Brain microvascular endothelial cell (primary cell): ENCODE results near the gene CFB.

Source experiments
- DNase-seq: peaks from one replicate; pipeline ENCODE4 v3.0.0-alpha.2; 2020
- H3K27ac ChIP-seq: fragments of 250-450 bp; sonication (Bioruptor Pico); 2 replicates; pipeline ENCODE4 v1.5.1; 2020; ENCODE audit warnings: mild to moderate bottlenecking, moderate library complexity
- H3K27me3 ChIP-seq: fragments of 250-450 bp; sonication (Bioruptor Pico); replicated peaks from 2 replicates; pipeline ENCODE4 v1.5.1; 2020; ENCODE audit warnings: mild to moderate bottlenecking
- H3K36me3 ChIP-seq: fragments of 250-450 bp; sonication (Bioruptor Pico); replicated peaks from 2 replicates; pipeline ENCODE4 v1.5.1; 2020; ENCODE audit warnings: mild to moderate bottlenecking
- H3K4me3 ChIP-seq: 2 replicates; pipeline ENCODE4 v1.5.1; 2011; ENCODE audit warnings: low read depth, mild to moderate bottlenecking, control low read depth, low read length, moderate library complexity
- CTCF ChIP-seq: IDR thresholded peaks from 2 replicates; pipeline ENCODE4 v1.5.1; 2011; ENCODE audit warnings: low read depth, mild to moderate bottlenecking, moderate library complexity, low read length, control low read depth, inconsistent platforms; ENCODE audit errors: missing control alignments
- in situ Hi-C: cut with HindIII; loops from 2 replicates; pipeline ENCODE4 v1.10.0; 2017; ENCODE audit warnings: low sequenced_read_pairs, low pct_ligation_motif_present

The CFB gene

DNA sequence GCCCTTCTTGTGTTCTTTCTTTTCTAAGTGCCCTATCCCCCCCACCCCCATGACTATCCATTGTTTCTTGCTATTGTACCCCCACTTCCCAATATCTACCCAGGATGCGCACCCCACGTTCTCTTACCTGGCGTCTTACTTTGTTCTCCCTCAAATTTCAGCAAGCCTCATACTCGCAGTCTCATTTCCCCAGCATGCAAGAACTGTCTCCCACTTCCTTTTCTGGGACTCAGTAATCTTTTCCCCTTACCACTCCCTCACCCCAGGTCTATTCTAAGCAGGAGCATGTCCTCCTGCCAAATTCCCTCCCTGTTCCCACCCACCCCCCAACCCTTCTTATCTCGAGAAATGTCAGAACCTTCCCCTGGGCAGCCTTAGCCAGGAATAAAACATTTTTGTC lies 46.7 kb upstream of the CFB start:
- H3K27me3 ChIP-seq: no peaks in the 10 kb centered on the region
- in situ Hi-C loops: no loop called here
- no peak overlapping the region for H3K27ac ChIP-seq
- no peak for TF ChIP-seq CTCF
- no peak for DNase-seq
- no peak overlapping the region for H3K4me3 ChIP-seq
- H3K36me3 ChIP-seq: no peaks in the 10 kb centered on the region

DNA sequence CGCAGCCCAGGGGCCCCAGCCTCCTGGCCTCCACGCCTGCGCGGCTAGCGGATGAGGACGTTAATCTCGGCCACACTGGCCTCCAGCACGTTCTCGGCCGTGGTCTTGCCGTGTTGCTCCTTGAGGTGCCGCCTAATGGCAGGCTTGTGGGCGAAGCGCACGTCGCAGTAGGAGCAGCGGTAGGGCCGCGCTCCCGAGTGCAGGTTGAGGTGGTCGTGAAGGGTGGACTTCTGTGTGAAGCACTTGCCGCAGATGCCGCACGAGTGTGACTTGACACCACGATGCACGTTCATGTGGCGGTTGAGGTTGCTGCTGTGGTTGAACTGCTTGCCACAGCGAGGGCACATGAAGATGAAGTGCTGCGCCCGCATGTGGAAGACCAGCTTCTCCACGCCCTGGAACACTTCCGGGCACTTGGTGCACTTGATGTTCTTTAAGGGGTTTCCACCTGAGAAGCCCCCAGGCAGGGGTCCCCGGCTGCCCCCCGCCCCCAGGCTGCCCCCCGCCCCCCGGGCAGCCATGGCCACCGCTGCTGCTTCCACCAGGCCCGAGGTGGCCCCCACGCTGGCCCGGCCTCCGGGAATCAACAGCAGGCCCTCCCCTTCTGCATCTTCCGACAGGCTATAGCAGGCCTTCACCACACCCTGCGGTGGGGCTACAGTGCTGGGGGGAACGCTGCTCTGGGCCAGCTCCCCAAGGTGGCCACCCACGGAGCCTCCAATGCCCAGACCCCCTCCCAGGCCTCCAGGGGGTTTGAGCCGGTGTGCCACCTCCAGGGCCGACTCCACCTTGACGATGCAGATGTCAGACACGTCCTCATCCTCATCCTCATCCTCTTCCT lies 45.8 kb upstream of the CFB start:
- no peaks in the 10 kb centered on the region for H3K36me3 ChIP-seq
- no peaks in the 10 kb centered on the region for H3K27me3 ChIP-seq
- DNase-seq: no peak
- TF ChIP-seq CTCF: no peak
- no peak overlapping the region for H3K27ac ChIP-seq
- in situ Hi-C loops: no loop called here
- no peak overlapping the region for H3K4me3 ChIP-seq

DNA sequence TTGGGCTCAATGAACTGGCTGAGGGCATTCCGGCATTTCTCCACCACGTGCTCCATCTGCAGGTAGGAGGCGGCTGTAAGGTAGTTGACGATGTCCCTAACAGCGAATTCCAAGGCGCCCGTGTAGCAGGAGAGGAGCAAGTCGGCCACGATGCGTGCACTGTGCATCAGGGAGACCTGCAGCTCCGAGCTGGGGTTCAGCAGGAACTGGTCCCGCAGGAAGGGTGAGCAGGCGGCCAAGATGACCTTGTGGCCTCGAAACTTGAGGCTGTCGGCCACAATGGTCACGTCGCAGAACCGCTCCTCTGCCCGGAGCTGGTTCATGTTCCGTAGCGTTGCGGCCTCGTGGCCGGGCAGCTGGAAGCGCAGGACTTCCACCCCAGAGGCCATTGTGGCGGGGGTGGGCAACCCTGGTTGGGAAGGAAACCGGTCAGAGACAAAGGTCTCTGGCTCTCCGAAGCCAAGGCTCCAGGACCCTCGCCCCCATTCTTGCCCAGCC lies 44.9 kb upstream of the CFB start:
- DNase-seq: no peak
- peak overlapping the region; percentile 64 for H3K4me3 ChIP-seq

GRCh38 chr6:31901415-31901952 lies 44.4 kb upstream of the CFB start:
- Histone ChIP-seq H3K27ac (peak overlapping the region; percentile 39), H3K4me3 (peak overlapping the region; percentile 64), H3K27me3 (no peaks in the 10 kb centered on the region), H3K36me3 (no peaks in the 10 kb centered on the region)
- no peak for TF ChIP-seq CTCF
- in situ Hi-C loops: no loop called here
- DNase-seq: peak; percentile 18

More for the DNA sequence above, 44.9 kb upstream of the CFB start:
- Histone ChIP-seq H3K27me3 (no peaks in the 10 kb centered on the region), H3K27ac (no peak overlapping the region), H3K36me3 (no peaks in the 10 kb centered on the region)
- no peak for TF ChIP-seq CTCF
- in situ Hi-C loops: no loop called here

DNA sequence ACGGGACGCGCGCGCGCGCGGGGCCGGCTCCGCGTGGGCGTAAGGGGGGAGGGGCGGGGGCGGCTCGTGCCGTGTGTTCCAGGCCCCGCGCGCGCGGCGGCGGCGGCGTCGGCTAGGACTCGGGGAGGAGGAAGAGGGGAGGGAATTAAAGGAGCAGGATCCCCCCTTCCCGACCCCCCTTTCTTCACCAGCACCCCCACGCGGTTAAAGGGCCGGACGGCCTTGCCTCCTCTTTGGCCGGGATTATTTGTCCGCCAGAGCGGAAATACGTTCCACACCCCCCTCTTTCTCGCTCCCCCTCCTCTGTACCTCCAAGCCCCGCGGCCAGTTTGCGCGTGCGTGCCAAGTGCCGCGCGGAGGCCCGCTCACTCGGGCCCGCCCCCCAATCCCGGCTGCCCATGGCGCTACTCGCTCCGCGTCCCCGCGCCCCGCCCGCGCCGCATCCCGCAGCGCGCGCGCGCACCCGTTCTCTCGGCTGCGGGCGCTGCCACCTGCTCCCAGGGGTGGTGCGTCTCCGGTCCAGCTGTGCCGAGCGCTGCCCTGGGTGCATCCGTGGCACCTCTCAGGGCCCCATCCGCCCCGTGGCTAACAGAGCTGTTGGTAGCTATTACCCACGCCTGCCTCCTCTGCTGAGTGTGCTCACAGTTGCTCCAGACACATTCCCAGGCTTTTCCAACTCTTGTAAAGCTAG lies 43.8 kb upstream of the CFB start, which contains the start of gene ZBTB12:
ZBTB12 (minus strand) TSS at position 134 of the 691 bp plus-strand sequence. CDS start 781 bp downstream, outside the sequence.
- Histone ChIP-seq H3K27me3 (no peaks in the 10 kb centered on the region), H3K36me3 (no peaks in the 10 kb centered on the region), H3K4me3 (peak within 1 kb of the TSS; percentile 64), H3K27ac (peak within 1 kb of the TSS; percentile 39)
- peak; percentile 89 for DNase-seq
- in situ Hi-C loops: no loop called here
- TF ChIP-seq CTCF: no peak
